Lower leg skin (tissue), 3 donors: ENCODE data around the gene APPBP2.

Source experiments
- POLR2A ChIP-seq, 2 donors: fragments of 450-650 bp; IDR thresholded peaks; one replicate each; pipeline ENCODE4 v1.6.1; 2016 to 2017; ENCODE audit warnings: antibody characterized with exemption in 2 of 2, mild to moderate bottlenecking in 1 of 2, moderate library complexity in 1 of 2
- TF ChIP-seq, protein P1 (sequence below), 3 donors: fragments of 450-650 bp; IDR thresholded peaks; one replicate each; pipeline ENCODE4 v1.5.1; 2016; ENCODE audit warnings: antibody characterized with exemption in 3 of 3, mild to moderate bottlenecking in 3 of 3, moderate library complexity in 2 of 3

DNA sequence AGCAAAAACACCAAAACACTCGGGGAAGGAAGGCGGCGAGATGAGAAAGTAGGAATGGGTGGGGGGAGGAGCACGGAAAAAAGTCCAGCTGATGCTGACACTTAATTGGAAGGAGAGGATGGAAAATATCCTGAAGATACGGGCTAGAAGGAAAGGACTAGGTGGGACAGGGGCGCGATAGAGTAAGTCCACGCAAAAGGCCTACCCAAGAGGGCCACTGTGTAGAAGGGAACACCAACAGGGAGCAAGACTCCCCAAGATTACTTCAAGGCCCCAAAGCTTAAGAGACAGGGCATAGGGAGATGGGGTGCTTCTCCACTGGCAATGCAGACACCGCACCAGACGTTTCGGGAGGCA lies 736 bp downstream of the APPBP2 start:
- TF ChIP-seq, protein P1, sequence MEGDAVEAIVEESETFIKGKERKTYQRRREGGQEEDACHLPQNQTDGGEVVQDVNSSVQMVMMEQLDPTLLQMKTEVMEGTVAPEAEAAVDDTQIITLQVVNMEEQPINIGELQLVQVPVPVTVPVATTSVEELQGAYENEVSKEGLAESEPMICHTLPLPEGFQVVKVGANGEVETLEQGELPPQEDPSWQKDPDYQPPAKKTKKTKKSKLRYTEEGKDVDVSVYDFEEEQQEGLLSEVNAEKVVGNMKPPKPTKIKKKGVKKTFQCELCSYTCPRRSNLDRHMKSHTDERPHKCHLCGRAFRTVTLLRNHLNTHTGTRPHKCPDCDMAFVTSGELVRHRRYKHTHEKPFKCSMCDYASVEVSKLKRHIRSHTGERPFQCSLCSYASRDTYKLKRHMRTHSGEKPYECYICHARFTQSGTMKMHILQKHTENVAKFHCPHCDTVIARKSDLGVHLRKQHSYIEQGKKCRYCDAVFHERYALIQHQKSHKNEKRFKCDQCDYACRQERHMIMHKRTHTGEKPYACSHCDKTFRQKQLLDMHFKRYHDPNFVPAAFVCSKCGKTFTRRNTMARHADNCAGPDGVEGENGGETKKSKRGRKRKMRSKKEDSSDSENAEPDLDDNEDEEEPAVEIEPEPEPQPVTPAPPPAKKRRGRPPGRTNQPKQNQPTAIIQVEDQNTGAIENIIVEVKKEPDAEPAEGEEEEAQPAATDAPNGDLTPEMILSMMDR (IDR thresholded peaks at IDR 0.05) = no peak
- TF ChIP-seq POLR2A (IDR thresholded peaks at IDR 0.05) = no peak
